Brain microvascular endothelial cell (primary cell): ENCODE data around the gene ENTPD6.

ENCODE experiments used
- DNase-seq: peaks from one replicate; pipeline ENCODE4 v3.0.0-alpha.2; 2020
- H3K27ac ChIP-seq: fragments of 250-450 bp; sonication (Bioruptor Pico); 2 replicates; pipeline ENCODE4 v1.5.1; 2020; ENCODE audit warnings: mild to moderate bottlenecking, moderate library complexity
- H3K27me3 ChIP-seq: fragments of 250-450 bp; sonication (Bioruptor Pico); replicated peaks from 2 replicates; pipeline ENCODE4 v1.5.1; 2020; ENCODE audit warnings: mild to moderate bottlenecking
- H3K36me3 ChIP-seq: fragments of 250-450 bp; sonication (Bioruptor Pico); replicated peaks from 2 replicates; pipeline ENCODE4 v1.5.1; 2020; ENCODE audit warnings: mild to moderate bottlenecking
- H3K4me3 ChIP-seq: 2 replicates; pipeline ENCODE4 v1.5.1; 2011; ENCODE audit warnings: low read depth, mild to moderate bottlenecking, control low read depth, low read length, moderate library complexity
- in situ Hi-C: cut with HindIII; loops from 2 replicates; pipeline ENCODE4 v1.10.0; 2017; ENCODE audit warnings: low sequenced_read_pairs, low pct_ligation_motif_present
- TF ChIP-seq, protein P1 (sequence below): IDR thresholded peaks from 2 replicates; pipeline ENCODE4 v1.5.1; 2011; ENCODE audit warnings: low read depth, mild to moderate bottlenecking, moderate library complexity, low read length, control low read depth, inconsistent platforms; ENCODE audit errors: missing control alignments

ENTPD6 gene

DNA sequence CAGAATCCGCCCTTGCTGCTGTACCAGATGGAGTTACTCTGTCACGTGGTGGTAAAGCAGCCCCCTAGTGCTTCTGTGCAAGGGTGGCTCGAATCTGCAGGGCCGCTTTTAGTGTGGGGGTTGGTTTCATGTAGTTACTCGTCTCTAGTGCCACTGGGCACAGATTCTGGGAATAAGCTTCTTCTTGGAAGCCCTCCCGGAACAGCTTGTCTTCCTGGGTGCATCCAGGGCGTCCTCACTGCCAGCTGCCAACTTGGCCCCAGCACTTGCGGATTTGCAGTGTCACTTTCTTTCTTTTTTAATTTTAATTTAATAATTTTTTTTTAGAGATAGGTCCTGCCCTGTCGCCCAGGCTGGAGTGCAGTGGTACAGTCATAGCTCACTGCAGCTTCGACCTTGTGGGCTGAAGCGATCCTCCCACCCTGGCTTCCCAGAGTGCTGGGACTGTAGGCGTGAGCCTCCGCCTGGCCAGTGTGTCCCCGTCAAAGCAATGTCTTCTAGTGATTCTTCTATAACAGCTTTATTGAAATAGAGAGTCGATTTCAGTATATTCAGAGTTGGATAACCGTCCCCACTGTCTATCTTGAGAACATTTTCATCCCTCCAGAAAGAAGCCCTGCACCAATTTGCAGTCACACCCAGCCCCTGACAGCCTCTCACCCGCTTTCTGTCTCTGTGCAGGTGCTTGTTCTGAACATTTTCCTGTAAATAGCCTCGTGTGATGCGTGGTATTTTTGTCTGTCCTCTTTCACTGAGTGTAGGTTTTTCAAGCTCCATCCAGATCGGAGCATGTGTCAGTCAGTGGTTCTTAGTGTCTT is 78.2 kb downstream of the ENTPD6 start:
- TF ChIP-seq, protein P1, sequence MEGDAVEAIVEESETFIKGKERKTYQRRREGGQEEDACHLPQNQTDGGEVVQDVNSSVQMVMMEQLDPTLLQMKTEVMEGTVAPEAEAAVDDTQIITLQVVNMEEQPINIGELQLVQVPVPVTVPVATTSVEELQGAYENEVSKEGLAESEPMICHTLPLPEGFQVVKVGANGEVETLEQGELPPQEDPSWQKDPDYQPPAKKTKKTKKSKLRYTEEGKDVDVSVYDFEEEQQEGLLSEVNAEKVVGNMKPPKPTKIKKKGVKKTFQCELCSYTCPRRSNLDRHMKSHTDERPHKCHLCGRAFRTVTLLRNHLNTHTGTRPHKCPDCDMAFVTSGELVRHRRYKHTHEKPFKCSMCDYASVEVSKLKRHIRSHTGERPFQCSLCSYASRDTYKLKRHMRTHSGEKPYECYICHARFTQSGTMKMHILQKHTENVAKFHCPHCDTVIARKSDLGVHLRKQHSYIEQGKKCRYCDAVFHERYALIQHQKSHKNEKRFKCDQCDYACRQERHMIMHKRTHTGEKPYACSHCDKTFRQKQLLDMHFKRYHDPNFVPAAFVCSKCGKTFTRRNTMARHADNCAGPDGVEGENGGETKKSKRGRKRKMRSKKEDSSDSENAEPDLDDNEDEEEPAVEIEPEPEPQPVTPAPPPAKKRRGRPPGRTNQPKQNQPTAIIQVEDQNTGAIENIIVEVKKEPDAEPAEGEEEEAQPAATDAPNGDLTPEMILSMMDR = no peak
- Histone ChIP-seq H3K4me3 (no peak overlapping the region), H3K27me3 (no peaks in the 10 kb centered on the region), H3K27ac (no peak overlapping the region), H3K36me3 (peaks cover 90% of the 10 kb centered on the region)
- no peak for DNase-seq
- in situ Hi-C loops = no loop called here

DNA sequence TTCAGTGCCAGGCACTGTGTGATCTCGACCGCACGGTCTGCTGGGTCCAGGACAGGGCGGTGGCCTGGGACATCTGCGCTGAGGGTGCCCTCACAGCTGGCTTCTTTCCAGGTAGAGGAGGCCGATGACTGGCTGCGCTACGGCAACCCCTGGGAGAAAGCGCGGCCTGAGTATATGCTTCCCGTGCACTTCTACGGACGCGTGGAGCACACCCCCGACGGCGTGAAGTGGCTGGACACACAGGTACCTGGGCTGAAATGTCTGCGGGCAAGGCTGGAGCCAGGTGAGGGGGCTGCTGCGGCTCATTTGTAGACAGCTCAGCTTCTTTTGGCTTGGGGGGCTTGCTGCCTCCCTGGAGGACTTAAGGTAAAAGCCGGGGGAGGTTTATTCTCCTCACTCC is 79.0 kb downstream of the ENTPD6 start:
- Histone ChIP-seq H3K36me3 (peaks cover 90% of the 10 kb centered on the region), H3K27ac (no peak overlapping the region), H3K27me3 (no peaks in the 10 kb centered on the region), H3K4me3 (no peak overlapping the region)
- in situ Hi-C loops = no loop called here
- no peak for DNase-seq
- TF ChIP-seq, protein P1 = no peak

- no peak overlapping the region for H3K27ac ChIP-seq
- H3K4me3 ChIP-seq = no peak overlapping the region
- no peaks in the 10 kb centered on the region for H3K27me3 ChIP-seq
- in situ Hi-C loops = no loop called here
- H3K36me3 ChIP-seq = peaks cover 93% of the 10 kb centered on the region
- no peak for DNase-seq
- TF ChIP-seq, protein P1 = no peak
Measured at GRCh38 chr20:25274891-25275812, 79.6 kb downstream of the ENTPD6 start.

- no peak for DNase-seq
- peaks cover 93% of the 10 kb centered on the region for H3K36me3 ChIP-seq
- H3K4me3 ChIP-seq = no peak overlapping the region
- in situ Hi-C loops = no loop called here
- no peak overlapping the region for H3K27ac ChIP-seq
- TF ChIP-seq, protein P1 = no peak
- H3K27me3 ChIP-seq = no peaks in the 10 kb centered on the region
Measured at GRCh38 chr20:25275813-25276532, 80.5 kb downstream of the ENTPD6 start.
